ENCODE data around the gene HIGD1A.
A peak's percentile ranks its signal among the peaks of the same experiment; 100 is the strongest.

Gene HIGD1A

DNA sequence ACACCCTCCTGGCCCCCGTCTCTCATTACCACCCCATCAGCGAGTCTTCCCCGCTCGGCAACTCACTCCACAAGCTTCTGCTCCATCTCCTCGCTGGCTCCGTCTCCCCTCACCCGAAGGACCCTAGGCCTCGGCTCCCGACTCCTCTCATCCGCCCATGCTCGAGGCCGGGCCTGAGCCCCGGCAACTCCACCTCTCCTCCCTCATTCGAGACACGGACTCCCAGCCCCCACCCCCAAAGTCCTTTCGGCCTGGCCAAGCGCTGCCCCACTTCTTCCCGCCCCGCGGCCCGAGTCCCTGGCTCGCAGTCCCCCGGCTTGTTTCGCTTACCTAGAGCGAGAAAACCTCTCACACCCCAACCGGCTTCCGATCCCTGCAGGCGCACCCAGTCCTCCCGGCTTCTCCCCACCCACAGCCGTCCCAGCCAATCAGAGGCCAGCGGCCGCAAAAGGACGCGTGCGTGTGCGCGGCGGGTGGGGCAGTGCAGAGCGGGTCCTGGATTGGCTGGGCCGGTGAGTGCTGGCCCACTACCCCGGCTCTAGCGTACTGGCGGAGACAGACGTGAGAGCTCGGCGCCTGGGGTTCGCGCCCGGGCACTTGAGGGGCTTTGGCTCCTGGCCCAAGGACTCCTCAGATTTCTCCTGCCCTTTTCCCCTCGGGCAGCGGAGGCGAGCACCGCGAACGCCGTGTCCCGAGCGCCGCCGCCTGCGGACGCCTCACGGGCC lies at the start of gene HIGD1A:
Gene HIGD1A, minus strand, starts transcription at position 385 of the 725 bp plus-strand sequence. CDS start 10,237 bp downstream, outside the sequence.
- DNase-seq = peak; percentile 93

DNA sequence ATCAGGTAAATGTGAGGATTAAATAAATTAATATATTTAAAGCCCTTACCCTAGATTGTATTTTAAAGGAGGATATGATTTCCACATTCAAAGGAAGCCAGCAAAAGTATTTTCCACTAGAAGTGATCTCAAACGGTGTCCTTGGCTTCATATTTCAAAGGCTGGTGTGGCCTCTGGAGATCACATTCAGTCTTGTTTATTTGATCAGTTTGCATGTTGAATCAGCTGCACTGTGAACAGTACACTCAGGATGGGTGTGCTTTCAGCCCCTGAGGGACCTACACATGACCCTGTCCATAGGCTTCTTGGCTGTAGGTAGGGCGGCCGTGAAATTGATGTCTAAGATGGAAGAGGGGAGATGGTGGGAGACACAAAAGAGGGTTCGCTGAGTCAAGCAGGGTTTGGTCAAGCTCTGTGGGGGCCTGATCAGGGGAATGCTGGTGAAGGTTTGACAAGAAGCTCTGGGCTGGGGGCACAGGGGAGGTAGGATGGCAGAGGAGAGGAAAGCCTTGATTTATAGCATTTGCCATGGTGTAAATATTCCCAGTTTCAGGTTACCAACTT lies 49.5 kb upstream of the HIGD1A start:
- DNase-seq = no peak

DNA sequence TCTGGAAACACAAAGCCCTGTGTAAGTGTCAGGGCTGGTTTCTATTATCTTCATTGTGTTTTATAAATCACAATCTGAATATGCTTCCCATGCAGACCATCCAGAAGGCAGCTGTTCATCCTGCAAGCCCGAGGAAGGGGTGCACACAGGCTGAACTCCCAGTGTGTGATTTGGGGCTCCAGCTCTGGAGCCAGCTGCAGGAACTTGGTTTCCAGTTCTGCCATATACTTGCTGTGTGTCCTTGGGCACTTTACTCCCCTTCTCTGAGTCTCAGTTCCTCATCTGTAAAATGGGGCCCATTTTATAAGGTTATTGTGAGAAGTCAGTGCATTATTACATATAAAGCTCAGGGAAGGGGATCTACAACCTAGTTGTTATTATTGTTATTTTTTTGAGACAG lies 48.8 kb upstream of the HIGD1A start:
- no peak for DNase-seq

DNA sequence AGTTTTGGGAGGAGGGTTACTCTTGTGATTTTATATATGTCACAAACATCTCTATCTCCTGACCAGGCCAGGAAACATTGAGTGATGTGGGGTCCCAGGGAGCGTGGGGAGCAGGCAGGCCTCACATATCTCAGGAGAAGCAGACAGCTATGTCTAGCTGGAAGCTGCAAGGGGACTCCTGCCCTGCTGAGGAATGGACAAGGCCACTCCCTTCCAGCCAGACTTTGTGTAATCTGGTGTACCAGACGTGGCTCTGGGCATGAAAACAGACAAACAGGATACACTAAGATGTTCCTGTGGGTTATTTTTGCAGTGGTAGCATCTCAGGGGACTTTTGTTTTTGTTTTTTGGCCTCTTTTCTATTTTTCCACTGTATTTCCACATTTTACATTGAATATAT lies 48.2 kb upstream of the HIGD1A start:
- DNase-seq = no peak

DNA sequence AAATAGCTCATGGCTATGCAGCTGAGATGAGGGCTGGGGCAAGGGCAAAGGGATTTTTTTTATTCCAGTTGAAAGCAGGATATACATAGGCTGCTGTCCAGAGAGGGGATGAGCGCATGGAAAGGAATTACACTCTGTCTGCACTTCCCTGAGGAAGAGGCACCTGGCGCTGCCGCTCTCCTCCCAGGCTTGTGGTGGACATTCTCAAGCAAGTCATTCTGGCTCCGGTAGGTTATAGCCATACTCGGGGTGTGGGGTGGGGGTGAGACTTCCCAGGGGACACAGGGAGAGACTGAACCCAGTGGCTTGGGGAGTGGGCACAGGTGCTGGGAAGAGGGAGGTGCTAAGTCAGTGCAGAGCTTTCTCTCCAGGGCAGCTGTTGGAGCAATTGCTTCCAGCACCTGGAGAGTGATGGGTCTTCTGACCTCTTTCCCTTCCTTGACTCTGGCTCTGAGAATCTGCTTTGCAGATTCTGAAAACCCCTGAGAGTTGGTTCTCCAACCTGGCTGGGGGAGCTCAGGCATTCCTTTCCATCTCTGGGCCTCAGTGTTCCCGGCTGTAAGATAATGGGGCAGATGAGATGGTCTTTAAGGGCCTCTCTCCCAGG lies 47.0 kb upstream of the HIGD1A start:
- no peak for DNase-seq

DNA sequence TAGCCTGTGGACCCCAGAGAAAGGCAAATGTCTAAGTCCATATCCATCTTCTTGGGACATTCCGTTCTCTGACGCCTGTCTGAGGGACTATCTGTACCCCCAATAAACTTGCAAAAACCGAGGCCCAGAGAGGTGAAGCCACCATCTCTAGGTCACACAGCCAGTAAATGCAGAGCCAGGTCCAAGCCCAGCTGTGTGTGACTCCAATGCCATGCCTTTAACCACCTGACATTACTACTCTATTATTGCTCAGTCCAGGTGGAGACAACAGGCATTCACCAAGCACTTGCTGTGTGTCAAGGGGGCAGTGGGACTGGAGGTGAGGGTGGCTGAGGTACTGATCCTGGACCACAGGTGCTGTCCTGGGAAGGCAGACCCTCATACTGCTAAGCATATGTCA lies 46.0 kb upstream of the HIGD1A start:
- DNase-seq = no peak

DNA sequence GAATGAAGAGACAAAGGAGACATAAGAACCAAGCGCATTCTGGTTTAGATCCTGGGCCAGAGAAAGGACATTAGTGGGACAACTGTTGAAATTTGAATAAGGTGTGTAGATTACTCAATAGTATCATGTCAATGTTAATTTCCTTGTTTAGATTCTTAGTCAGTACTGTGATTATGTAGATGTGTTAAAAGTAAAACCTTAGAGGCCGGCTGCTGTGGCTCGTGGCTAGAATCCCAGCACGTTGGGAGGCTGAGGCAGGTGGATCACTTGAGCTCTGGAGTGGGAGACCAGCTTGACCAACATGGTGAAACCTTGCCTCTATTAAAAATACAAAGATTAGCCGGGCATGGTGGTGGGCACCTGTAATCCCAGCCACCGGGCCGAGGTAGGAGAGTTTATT lies 44.7 kb upstream of the HIGD1A start:
- DNase-seq = no peak

DNA sequence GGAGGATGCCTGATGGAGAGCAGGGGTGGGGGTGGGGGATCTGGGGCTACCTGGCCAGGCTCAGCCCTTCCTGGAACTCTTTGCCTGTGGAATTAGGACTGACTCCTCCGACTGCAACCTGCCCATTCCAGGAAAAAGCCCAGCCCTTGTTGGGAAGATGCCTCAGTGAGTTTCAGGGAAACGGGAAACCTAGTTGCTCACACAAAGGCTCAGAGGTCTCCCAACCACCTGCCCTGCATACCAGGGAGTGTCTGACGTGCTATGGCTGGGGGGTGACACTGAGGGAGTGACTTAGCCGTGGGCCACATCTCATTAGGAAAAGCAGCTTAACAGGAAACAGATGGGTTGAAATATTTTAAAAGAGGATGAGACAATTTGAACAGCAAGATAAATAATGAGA lies 43.4 kb upstream of the HIGD1A start:
- no peak for DNase-seq

DNA sequence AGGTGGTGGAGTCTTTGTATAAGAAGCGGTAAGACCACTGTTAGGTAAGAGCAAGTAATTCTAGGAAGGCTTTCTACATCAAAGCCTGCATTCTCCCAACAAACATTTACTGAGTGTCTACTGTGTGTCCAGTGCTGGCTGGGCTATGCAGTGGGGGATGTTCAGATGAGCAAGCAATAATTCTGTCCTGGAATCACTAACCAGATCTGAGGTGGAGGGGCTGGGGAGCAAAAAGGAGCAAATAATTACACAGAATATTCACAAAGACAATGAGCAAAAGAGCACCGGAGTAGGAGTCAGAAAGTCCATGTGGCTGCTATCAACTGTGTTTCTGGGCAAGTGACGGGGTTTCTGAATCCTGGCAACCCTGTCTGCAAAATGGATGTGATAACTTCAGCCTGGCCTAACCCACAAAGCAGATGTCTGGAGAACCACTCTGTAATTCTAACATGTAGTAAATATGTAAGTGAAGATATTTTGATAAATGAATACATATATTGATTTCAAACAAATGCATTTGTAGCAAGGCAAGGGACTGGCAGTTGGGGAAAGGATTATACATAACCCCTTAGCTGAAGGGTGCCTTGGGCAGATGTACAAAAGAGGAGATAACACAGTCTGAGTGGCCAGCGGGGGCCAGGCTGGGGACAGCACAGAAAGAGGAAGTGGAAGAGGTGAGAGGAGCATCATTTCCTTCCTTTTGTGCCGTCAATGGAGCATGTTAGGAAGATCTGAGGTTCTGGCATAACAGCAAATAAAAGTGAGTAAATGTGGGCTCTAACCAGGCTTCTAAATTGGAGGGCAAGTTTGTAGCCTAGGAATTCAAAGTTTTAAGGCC lies 42.6 kb upstream of the HIGD1A start:
- DNase-seq = no peak

DNA sequence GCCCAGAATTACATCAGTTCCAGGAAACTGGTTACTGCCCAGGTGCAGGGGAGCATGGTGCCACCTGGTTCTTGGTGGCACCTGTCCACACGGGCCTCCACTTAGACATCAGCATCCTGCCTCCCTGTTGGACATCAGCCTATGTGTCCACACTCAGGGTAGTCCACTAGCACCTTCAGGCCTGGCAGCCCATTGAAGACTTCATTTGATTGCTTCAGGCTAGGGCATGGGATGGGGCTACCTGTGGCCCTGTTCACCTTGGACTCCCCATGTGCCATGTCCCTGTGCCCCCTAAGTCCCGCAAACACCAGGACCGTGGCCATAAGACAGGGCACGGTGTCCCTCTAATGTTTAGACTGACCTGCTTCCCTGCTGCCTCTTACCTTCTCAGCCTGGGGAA lies 40.5 kb upstream of the HIGD1A start:
- no peak for DNase-seq

DNA sequence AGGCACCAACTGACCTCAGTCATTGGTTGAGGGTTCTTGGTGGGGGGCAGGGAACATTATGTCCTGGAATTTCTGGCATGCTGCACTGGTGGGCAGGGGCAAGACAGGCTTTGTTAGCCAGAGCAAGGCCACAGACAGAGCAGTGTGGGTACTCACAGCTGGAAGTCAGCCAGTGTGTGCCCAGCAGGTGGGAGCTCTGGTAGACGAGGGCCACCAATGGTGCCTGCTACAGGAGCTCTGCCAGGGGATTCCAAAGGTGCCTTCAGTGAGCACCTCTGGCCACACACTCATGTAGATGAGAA lies 40.1 kb upstream of the HIGD1A start:
- no peak for DNase-seq

DNA sequence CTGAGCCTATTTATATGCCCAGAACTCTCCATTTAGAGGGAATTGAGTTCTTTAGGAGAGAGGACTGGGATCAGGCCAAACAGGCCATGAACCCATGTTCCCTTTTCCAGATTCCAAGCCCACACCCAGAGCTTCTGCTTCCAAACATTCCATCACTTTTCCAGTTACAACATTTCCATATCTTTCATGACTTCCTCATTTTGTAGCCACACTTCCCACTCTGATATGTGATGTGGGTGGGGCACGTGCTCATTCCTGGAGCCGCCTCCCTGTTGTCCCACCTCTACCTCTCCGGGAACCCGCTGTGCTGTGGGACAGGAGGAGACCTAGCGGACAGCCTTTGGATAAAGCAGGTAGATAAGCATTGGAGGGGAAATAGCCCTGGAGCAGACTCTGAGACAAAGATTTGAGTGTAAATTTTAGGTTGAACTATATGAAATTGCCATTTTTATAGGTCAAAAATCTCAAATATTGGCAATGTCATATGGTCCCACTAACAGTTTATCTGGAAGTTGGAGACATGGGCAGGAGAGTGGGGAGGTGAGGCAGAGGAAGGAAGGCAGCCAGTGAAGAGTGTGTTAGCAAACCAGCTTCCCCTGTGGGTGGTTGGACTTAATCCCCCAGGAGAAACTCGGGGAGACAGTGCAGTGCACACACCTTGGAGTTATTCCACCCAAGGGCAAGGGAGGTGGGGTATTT lies 39.6 kb upstream of the HIGD1A start:
- no peak for DNase-seq

DNA sequence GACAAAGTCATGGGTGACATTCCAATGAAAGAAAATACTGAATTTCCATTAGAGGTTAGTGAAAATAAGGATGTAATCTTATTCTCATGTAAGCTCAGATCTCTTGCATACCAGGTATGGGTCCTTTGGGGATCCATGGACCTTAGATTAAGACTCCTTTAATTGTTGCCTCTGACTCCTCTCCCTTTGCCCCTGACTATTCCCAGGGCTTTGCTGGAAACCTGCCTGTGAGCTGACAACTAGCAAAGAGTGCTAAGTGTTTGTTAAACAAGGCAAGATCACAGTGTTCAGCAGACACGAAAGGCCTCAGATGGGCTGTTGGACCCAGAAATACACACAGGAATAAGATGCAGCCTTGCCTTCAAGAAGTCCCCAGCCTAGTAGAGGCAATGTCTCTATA lies 37.0 kb upstream of the HIGD1A start:
- no peak for DNase-seq

DNA sequence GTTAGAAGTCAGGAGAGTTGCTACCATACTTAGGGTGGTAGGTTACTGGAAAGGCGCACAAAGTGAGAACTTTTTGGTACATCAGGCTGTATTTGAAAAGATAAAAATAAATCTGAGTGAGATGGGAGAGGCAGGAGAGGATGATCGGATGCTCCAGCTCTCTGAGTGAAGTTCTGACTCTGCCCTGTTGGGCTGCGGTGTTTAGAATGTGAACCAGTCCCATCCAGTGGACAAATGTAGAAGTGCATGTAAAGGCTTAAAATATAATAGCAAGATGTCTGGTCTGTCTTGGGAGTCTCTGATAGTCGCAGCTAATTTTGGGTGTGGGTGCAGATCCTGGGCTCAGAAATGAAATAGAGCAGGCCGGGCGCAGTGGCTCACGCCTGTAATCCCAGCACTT lies 35.3 kb upstream of the HIGD1A start:
- DNase-seq = no peak

DNA sequence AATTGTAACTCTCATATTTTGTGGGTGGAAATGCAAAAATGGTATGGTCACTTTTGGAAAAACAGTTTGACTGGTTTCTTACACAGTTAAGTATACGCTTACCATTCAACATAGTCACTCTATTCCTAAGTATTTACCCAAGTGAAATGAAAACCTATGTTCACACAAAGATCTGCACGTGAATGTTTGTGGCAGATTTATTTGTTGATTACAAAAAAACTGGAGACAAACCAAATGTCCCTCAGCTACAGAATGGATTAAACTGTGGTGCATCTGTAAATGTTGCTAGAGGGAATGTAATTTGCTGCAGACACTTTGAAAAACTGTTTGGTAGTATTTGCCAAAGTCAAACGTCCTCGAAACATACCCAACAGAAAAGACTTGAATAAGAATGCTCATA lies 34.3 kb upstream of the HIGD1A start:
- no peak for DNase-seq

DNA sequence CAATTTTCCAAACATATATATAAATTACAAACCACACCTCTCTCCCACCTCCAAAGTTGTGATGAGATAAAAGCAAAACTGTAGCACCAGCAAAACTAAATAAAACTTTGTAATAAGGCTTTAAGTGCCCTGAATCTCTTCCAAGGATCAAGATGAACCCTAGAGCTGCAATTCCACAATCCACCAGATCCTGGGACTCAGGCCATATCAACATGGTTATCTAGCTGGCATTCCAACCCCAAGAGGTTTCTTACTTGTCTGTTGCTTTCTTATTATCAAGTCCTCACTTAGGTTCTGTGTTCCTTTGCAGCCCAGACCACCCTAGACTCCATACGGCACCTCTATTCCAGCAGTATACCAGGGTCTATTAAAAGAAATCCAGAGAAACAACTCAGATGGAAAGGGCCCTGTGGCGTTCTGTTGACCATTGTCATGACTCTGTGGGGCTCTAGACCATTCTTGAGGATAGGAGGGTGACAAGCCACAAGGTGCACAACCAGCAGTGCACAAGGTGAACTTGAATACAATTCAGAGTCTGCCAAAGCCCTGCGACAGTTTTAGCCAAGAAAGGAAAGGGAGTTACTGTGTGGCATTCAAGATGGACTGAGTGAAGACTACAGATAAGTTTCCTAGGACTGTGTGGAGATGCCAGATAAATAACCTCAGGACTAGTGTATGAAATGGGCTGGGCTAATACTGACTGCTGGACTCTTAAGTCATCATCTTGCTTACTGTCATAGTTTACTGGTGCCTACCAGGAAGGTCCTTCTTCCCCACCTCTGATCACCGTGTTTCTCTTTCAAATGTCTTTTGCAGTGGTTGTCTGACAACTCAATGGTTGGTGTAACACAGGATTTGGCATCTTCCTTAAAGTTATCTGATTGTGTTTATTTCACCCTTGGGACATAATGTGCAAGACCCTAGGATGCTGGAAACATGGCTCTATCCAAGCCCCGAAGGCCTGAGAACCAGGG lies 32.1 kb upstream of the HIGD1A start:
- DNase-seq = no peak

DNA sequence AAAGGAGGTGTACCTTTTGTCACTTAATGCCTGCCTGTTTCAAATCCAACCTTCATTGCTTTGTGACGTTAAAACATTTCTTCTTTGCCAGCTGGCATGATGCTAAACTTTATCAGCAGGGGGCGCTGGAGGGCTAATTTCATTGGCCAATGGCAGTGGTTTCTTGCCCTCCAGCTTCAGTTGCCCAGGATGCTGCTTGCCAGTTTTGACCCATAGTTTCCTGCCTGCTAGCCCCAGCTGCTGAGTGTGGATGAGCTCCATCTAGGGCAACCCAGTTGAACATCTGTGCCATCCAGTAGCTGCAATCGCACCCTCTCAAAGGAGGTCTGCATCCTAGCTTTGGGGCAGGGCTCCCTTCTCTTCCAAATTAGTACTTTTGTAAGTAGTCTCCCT lies 27.0 kb upstream of the HIGD1A start:
- peak; percentile 71 for DNase-seq

DNA sequence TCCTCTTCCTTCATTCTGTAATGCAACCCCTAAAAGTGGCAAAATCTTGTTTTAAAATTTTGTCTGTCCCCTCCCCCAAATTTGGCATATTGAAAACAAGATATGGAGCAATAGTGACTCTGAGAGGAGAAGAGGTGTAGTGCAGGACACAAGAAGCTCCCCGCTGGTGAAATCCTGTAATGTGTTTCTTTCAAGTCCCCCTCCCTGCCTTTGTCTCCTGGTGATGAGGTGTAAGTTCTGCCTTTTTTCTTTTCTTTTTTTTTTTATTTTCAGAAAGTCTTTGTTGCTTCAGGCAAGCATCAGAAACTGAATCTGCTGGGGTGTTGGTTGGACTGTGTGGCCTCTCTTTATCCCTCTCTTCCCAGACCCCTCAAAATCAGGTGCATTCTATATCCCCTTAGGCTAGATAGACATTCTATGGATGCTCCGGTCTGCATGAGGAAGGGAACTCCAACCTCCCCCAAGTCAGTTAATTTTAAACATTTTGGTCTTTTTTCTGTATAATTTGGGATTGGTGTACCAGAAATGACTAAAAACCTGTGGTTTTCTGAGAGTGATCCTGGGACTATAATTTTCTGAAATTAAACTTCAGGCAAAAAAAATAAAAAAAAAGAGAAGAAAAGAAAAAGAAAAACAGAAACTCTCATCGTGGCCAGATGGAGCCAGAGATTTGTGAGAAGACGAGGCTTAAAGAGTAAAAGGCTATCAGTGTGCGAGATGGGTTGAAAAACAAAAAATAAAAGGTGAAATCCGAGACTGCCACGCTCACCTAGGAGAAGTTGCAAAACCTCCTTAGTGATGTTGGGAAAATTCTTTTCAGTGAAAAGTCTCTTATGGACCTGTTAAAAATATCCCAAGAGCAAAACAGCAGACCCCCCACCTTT lies 26.4 kb upstream of the HIGD1A start:
- DNase-seq = no peak

DNA sequence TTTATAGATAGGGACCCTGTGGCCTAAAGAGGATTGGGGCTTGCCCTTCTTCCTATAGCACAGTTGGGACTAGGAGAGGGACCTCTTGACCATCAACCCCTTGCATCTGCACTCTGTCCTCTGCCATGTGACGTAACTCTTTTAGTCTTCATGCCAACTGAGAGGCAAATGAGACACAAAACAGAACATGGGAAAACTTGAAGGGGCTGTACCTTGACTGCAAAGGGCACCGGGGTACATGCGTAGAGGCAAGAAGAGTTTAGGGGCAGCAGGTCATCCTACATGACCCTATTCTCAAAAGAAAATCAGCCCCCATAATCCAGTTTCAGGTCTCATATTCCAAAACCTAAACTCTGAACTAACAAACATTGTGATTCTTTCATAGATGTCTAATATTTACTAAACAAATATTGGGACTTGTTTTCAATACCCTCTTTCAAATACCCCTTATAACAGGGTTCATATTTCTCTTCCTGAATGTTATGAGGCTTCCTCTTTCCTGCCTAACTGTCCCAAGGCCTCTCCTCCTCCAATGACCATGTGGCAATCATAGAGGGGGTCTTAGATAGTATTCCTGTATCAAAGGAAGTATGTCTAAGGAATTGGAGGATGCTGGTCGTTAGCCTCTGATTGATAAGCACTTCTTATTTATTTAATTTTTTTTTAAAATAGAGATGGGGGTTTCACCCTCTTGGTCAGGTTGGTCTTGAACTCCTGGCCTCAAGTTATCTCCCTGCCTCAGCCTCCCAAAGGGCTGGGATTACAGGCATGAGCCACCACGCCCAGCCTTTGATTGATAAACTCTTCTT lies 25.5 kb upstream of the HIGD1A start:
- DNase-seq = no peak

DNA sequence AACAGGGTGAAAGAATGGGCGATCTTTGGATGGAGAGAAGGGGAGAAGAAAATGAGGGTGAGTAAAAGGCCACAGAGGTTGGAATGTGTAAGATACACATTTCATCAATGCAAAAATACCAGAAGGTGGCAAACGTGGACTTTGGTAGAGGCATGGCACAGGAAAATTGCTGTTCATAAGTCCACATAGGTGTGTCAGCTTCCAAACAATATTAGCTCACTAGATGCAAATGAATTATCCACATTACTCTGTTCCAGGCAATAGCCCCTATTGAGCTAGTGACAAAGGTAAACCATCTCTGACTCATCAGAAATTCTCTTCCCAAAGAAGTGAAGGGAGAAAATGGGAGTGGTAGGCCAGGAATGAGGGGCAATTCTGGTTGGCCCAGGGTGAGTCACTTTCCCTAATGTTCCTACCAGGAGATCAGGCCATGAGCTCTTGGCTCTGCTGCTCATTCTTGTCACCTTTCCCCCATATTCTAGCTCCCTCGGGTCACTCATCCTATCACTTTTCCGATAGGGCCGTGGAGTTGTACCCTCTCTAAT lies 24.9 kb upstream of the HIGD1A start:
- no peak for DNase-seq

Measured in activated CD8-positive, alpha-beta memory T cell treated with anti-CD3 and anti-CD28 coated beads, Interleukin-2, amount 50 U/mL, for 4 hours (primary cell).